HCT116 (cell line): ENCODE measurements around the gene CCDC187.

Source experiments
- EZH2 ChIP-seq: fragments of 200-600 bp; sonication (generic); IDR thresholded peaks from 2 replicates; pipeline ENCODE4 v1.6.1; 2017; ENCODE audit warnings: antibody characterized with exemption, mixed run types
- POLR2A ChIP-seq: IDR thresholded peaks from 2 replicates; pipeline ENCODE4 v1.7.0; 2011; ENCODE audit warnings: borderline replicate concordance; ENCODE audit not compliant: insufficient read depth, insufficient read length; ENCODE audit errors: extremely low read depth
- POLR2AphosphoS5 ChIP-seq: IDR thresholded peaks from 2 replicates; pipeline ENCODE4 v1.6.1; 2011; ENCODE audit warnings: mild to moderate bottlenecking, low read depth, low read length, moderate library complexity
- REST ChIP-seq: IDR thresholded peaks from 2 replicates; pipeline ENCODE4 v1.6.1; 2012; ENCODE audit warnings: low read depth
- TF ChIP-seq, protein P1 (sequence below), 3 experiments: fragments of 200-600 bp in 1 of 3; sonication (generic) in 1 of 3; IDR thresholded peaks in 2 of 3; conservative IDR thresholded peaks in 1 of 3; 2 replicates each; pipeline ENCODE4 v1.5.1; 2012 to 2017; ENCODE audit warnings: low read depth in 2 of 3, low read length in 2 of 3, antibody characterized with exemption in 1 of 3, borderline replicate concordance in 1 of 3, control low read depth in 1 of 3, mild to moderate bottlenecking in 1 of 3, mixed read lengths in 1 of 3, mixed run types in 1 of 3, moderate library complexity in 1 of 3; ENCODE audit not compliant: insufficient read depth in 1 of 3

GRCh38 chr9:136249877-136250559 is 53.9 kb downstream of the CCDC187 start:
- TF ChIP-seq, protein P1, sequence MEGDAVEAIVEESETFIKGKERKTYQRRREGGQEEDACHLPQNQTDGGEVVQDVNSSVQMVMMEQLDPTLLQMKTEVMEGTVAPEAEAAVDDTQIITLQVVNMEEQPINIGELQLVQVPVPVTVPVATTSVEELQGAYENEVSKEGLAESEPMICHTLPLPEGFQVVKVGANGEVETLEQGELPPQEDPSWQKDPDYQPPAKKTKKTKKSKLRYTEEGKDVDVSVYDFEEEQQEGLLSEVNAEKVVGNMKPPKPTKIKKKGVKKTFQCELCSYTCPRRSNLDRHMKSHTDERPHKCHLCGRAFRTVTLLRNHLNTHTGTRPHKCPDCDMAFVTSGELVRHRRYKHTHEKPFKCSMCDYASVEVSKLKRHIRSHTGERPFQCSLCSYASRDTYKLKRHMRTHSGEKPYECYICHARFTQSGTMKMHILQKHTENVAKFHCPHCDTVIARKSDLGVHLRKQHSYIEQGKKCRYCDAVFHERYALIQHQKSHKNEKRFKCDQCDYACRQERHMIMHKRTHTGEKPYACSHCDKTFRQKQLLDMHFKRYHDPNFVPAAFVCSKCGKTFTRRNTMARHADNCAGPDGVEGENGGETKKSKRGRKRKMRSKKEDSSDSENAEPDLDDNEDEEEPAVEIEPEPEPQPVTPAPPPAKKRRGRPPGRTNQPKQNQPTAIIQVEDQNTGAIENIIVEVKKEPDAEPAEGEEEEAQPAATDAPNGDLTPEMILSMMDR (IDR thresholded peaks at IDR 0.05 in 2 of 3, conservative IDR thresholded peaks at IDR 0.05 in 1 of 3; ENCODE audit: borderline replicate concordance in 1 of 3, insufficient read depth in 1 of 3, low read depth in 2 of 3, low read length in 2 of 3) = no peak
- TF ChIP-seq POLR2A (no peak), POLR2AphosphoS5 (no peak), EZH2 (no peak), REST (no peak)
